Stimulated activated CD8-positive, alpha-beta memory T cell treated with anti-CD3 and anti-CD28 coated beads, Interleukin-7, amount 100 ng/mL, for 4 hours (primary cell): Measurements from ENCODE around the gene TTLL6.
"Not testable (repeated sequence)": the region's sequence is repeated elsewhere in the genome, so short reads cannot be mapped to it uniquely, and the experiment has no call there.

Experiments
- DNase-seq, 2 donors: peaks; one replicate each; pipeline ENCODE4 v3.0.0-alpha.2; 2020; ENCODE audit warnings: low read depth in 2 of 2

TTLL6 gene

GRCh38 chr17:48816774-48817590 lies at the start of gene TTLL6:
Gene TTLL6 (minus strand): TSS chr17:48817229. CDS start chr17:48817072, 157 bp downstream.
- DNase-seq: peak; percentile 54 to 66

- DNase-seq: no peak
These were observed 43.4 kb upstream of the TTLL6 start for GRCh38 chr17:48860456-48860855.

- DNase-seq: no peak
These were observed 43.0 kb upstream of the TTLL6 start for GRCh38 chr17:48860034-48860433.

GRCh38 chr17:48856122-48856821 lies 39.2 kb upstream of the TTLL6 start:
- no peak for DNase-seq

GRCh38 chr17:48854774-48855476 lies 37.9 kb upstream of the TTLL6 start:
- DNase-seq: no peak

GRCh38 chr17:48850792-48851323 lies 33.8 kb upstream of the TTLL6 start:
- no peak for DNase-seq

- no peak for DNase-seq
These were observed 26.3 kb upstream of the TTLL6 start for GRCh38 chr17:48843187-48843900.

- no peak for DNase-seq
These were observed 25.7 kb upstream of the TTLL6 start for GRCh38 chr17:48842746-48843145.

GRCh38 chr17:48841395-48841831 lies 24.4 kb upstream of the TTLL6 start:
- peak in 1 of 2 donors; percentile 26 for DNase-seq

GRCh38 chr17:48840441-48840840 lies 23.4 kb upstream of the TTLL6 start:
- no peak for DNase-seq

GRCh38 chr17:48837458-48837857 lies 20.4 kb upstream of the TTLL6 start:
- DNase-seq: not testable (repeated sequence)

- DNase-seq: no peak
These were observed 18.9 kb upstream of the TTLL6 start for GRCh38 chr17:48835971-48836370.

GRCh38 chr17:48834973-48835372 lies 17.9 kb upstream of the TTLL6 start:
- DNase-seq: no peak

- no peak for DNase-seq
These were observed 14.5 kb upstream of the TTLL6 start for GRCh38 chr17:48831549-48831883.

GRCh38 chr17:48830840-48831548 lies 14.0 kb upstream of the TTLL6 start, which contains the start of gene CALCOCO2:
Gene CALCOCO2 (plus strand): TSS chr17:48831035. CDS start chr17:48841708, 10,673 bp downstream.
- peak; percentile 73 to 82 for DNase-seq

GRCh38 chr17:48825446-48826381 lies 8.7 kb upstream of the TTLL6 start:
- DNase-seq: no peak

GRCh38 chr17:48820936-48821335 lies 3.9 kb upstream of the TTLL6 start:
- DNase-seq: not testable (repeated sequence)

- DNase-seq: no peak
These were observed 2.4 kb upstream of the TTLL6 start for GRCh38 chr17:48819466-48819865.

- DNase-seq: no peak
These were observed 1.4 kb upstream of the TTLL6 start for GRCh38 chr17:48818361-48818841.

GRCh38 chr17:48816438-48816773 lies 623 bp downstream of the TTLL6 start:
- DNase-seq: no peak
